Endothelial cell of umbilical vein (primary cell): ENCODE data around the gene SMURF2. TPM values are rescaled to one million over a fixed set of nuclear protein-coding genes. Genes with fewer than 3 reads are reported as not detected.

Source experiments
- BruUV-seq: library from RNA; stranded (reverse); fragments of 400-500 nt; replicated peaks from 2 replicates; lab custom pipeline; 2021; lab: Mats Ljungman, UMichigan
- CTCF ChIA-PET: fragments of 300-600, 350-600 bp; sonication (Branson Sonifier 250); formaldehyde crosslinking; loops from one replicate; lab custom pipeline; 2021; ENCODE audit warnings: antibody characterized with exemption, inconsistent platforms; lab: Charles Lee
- POLR2A ChIA-PET: fragments of 300-600, 350-600 bp; sonication (Branson Sonifier 250); formaldehyde crosslinking; loops from one replicate; lab custom pipeline; 2021; ENCODE audit warnings: antibody characterized with exemption, inconsistent platforms; lab: Charles Lee
- DNase-seq: peaks from one replicate; pipeline ENCODE4 v3.0.0-alpha.2; 2011; ENCODE audit warnings: low read depth, low spot score
- FAIRE-seq: peaks from 2 replicates; lab custom pipeline; 2011; peaks lifted over from hg19 to GRCh38; lab: Jason Lieb, UNC
- H2AFZ ChIP-seq: 2 replicates; pipeline ENCODE4 v1.6.0; 2012; ENCODE audit warnings: low read depth, low read length, control low read depth, inconsistent platforms
- H3K27ac ChIP-seq: 2 replicates; pipeline ENCODE4 v1.5.1; 2011; ENCODE audit warnings: low read depth, mild to moderate bottlenecking, control low read depth, low read length, moderate library complexity; ENCODE audit not compliant: insufficient read depth
- H3K27me3 ChIP-seq, 2 experiments: 2 replicates each; pipeline versions ENCODE4 v1.6.0 to v1.6.1; 2011; ENCODE audit warnings: low read length in 2 of 2, mixed read lengths in 1 of 2; ENCODE audit not compliant: control insufficient read depth in 2 of 2, insufficient read depth in 2 of 2
- H3K36me3 ChIP-seq, 2 experiments: 2 replicates in 1 of 2; 3 replicates in 1 of 2; pipeline ENCODE4 v1.5.1; 2011; ENCODE audit warnings: low read length in 2 of 2, mild to moderate bottlenecking in 1 of 2, moderate library complexity in 1 of 2; ENCODE audit not compliant: control insufficient read depth in 2 of 2, insufficient read depth in 2 of 2; ENCODE audit errors: extremely low read depth in 1 of 2
- H3K4me1 ChIP-seq: 3 replicates; pipeline ENCODE4 v1.5.1; 2011; ENCODE audit warnings: mild to moderate bottlenecking, low read length; ENCODE audit not compliant: control insufficient read depth, insufficient read depth; ENCODE audit errors: extremely low read depth
- H3K4me2 ChIP-seq: 2 replicates; pipeline ENCODE4 v1.6.1; 2011; ENCODE audit warnings: low read length, control low read depth, mixed read lengths; ENCODE audit not compliant: insufficient read depth
- H3K4me3 ChIP-seq, 3 experiments: fragments of 200-600 bp in 1 of 3; sonication (generic), shearing (Covaris generic) in 1 of 3; replicated peaks in 1 of 3; 2 replicates each; pipeline ENCODE4 v1.5.1; 2011 to 2016; ENCODE audit warnings: control low read depth in 3 of 3, low read length in 3 of 3, mild to moderate bottlenecking in 2 of 3, inconsistent platforms in 1 of 3, low read depth in 1 of 3, moderate library complexity in 1 of 3; ENCODE audit not compliant: insufficient read depth in 1 of 3
- H3K79me2 ChIP-seq: 2 replicates; pipeline ENCODE4 v1.6.0; 2012; ENCODE audit warnings: low read length, inconsistent platforms; ENCODE audit not compliant: control insufficient read depth, insufficient read depth
- H3K9ac ChIP-seq: replicated peaks from 2 replicates; pipeline ENCODE3; 2011; ENCODE audit warnings: low read length, control low read depth; ENCODE audit not compliant: insufficient read depth; ENCODE audit errors: extremely low read depth
- H3K9me1 ChIP-seq: replicated peaks from 3 replicates; pipeline ENCODE4 v1.6.0; 2011; ENCODE audit warnings: mild to moderate bottlenecking, low read length; ENCODE audit not compliant: control insufficient read depth, insufficient read depth; ENCODE audit errors: extremely low read depth
- H3K9me3 ChIP-seq: replicated peaks from 2 replicates; pipeline ENCODE4 v1.5.1; 2012; ENCODE audit warnings: low read length, inconsistent platforms; ENCODE audit not compliant: control insufficient read depth, insufficient read depth
- H4K20me1 ChIP-seq: replicated peaks from 2 replicates; pipeline ENCODE3; 2011; ENCODE audit warnings: mild to moderate bottlenecking, low read length; ENCODE audit not compliant: control insufficient read depth, insufficient read depth; ENCODE audit errors: extremely low read depth
- CTCF ChIP-seq, 2 donors: IDR thresholded peaks; 1 replicate in 1 of 2; 2 replicates in 1 of 2; pipeline ENCODE4 v1.5.1; 2011; ENCODE audit warnings: low read length in 2 of 2, mild to moderate bottlenecking in 2 of 2, moderate library complexity in 2 of 2, control low read depth in 1 of 2, inconsistent platforms in 1 of 2, low read depth in 1 of 2; ENCODE audit not compliant: insufficient read depth in 1 of 2; ENCODE audit errors: extremely low read depth in 1 of 2
- EZH2 ChIP-seq: IDR thresholded peaks from 2 replicates; pipeline ENCODE4 v1.6.1; 2012; ENCODE audit warnings: borderline replicate concordance, low read depth, mild to moderate bottlenecking, moderate library complexity, low read length, inconsistent platforms; ENCODE audit not compliant: severe bottlenecking
- GATA2 ChIP-seq: IDR thresholded peaks from 2 replicates; pipeline ENCODE4 v1.7.0; 2011; ENCODE audit warnings: low read depth, mild to moderate bottlenecking, moderate library complexity, mixed read lengths, low read length; ENCODE audit not compliant: insufficient read length, insufficient read depth
- JUN ChIP-seq: IDR thresholded peaks from 2 replicates; pipeline ENCODE4 v1.6.1; 2011; ENCODE audit warnings: borderline replicate concordance, low read depth; ENCODE audit not compliant: insufficient read length, insufficient read depth
- POLR2A ChIP-seq: IDR thresholded peaks from 2 replicates; pipeline ENCODE4 v1.6.1; 2012; ENCODE audit warnings: low read depth, mild to moderate bottlenecking, control low read depth, low read length
- dilution Hi-C: fragments of 300-500 bp; cut with MboI; formaldehyde crosslinking; loops from one replicate; pipeline ENCODE4 v1.15.0; 2019; ENCODE audit warnings: low sequenced_read_pairs; ENCODE audit not compliant: extremely low pct_ligation_motif_present
- intact Hi-C: fragments of 100-400 bp; cut with micrococcal nuclease; formaldehyde crosslinking; loops from one replicate; pipeline ENCODE4 v1.10.0; 2022
- polyA plus RNA-seq, 4 experiments: library from polyadenylated mRNA; depleted of rRNA in 3 of 4; stranded (reverse) in 3 of 4; unstranded in 1 of 4; fragments of >200 nt; gene quantifications; 2 replicates each; pipeline versions ENCODE4 v1.2.1 to v1.2.3, GENCODE V29; 2011 to 2012; ENCODE audit warnings: missing spikeins in 1 of 4
- total RNA-seq: library from RNA; stranded (reverse); gene quantifications from 2 replicates; pipeline ENCODE4 v1.2.3, GENCODE V29; 2021

The SMURF2 gene
- total and polyA plus RNA-seq, 2 donors (not counting 3 experiments of a cell fraction or from before 2014, with no cell fraction given): 32.9 to 105 TPM

GRCh38 chr17:64572682-64573154 is 89.4 kb downstream of the SMURF2 start:
- POLR2A ChIA-PET: no interaction called here
- H2AFZ ChIP-seq: no peak overlapping the region
- H3K79me2 ChIP-seq: peaks cover 58% of the 10 kb centered on the region
- intact Hi-C loops (loop anchor here (2.0 kb wide), 1 partner anchor 76 kb away; no protein-coding TSS in a partner anchor), dilution Hi-C loops (no loop called here)
- H3K4me3 ChIP-seq: no peak overlapping the region
- H3K36me3 ChIP-seq: peaks cover 16 to 29% of the 10 kb centered on the region in 2 experiments
- peak overlapping the region; percentile 86 for H3K27ac ChIP-seq
- CTCF ChIA-PET: interaction anchor here (1.1 to 1.6 kb wide), 3 partner anchors 10 to 163 kb away, joined by 3 to 4 read pairs (median 4); no protein-coding TSS in a partner anchor
- peaks cover 27% of the 10 kb centered on the region for H3K4me1 ChIP-seq
- H3K9ac ChIP-seq: peak overlapping the region; percentile 57
- no TSS peak for BruUV-seq
- H3K27me3 ChIP-seq: no peaks in the 10 kb centered on the region
- FAIRE-seq: peak; percentile 58
- peak; percentile 13 for TF ChIP-seq POLR2A
- peak; percentile 45 for TF ChIP-seq JUN
- TF ChIP-seq CTCF (IDR thresholded peaks at IDR 0.05; ENCODE audit: extremely low read depth in 1 of 2, insufficient read depth in 1 of 2, low read depth in 1 of 2, low read length in 2 of 2): no peak
- TF ChIP-seq GATA2: peak; percentile 29
- DNase-seq: peak; percentile 58
- peak overlapping the region; percentile 4 for H3K4me2 ChIP-seq
- no peaks in the 10 kb centered on the region for H3K9me1 ChIP-seq
- H3K9me3 ChIP-seq: no peaks in the 10 kb centered on the region
- H4K20me1 ChIP-seq: no peaks in the 10 kb centered on the region

- intact Hi-C loops (loop anchor here (2.0 kb wide), 1 partner anchor 77 kb away; no protein-coding TSS in a partner anchor), dilution Hi-C loops (no loop called here)
- CTCF ChIA-PET: interaction anchor here (1.1 to 1.6 kb wide), 3 partner anchors 9 to 164 kb away, joined by 3 to 4 read pairs (median 4); no protein-coding TSS in a partner anchor
- H3K9me1 ChIP-seq: no peaks in the 10 kb centered on the region
- H3K27me3 ChIP-seq: no peaks in the 10 kb centered on the region
- no peak overlapping the region for H3K4me3 ChIP-seq
- FAIRE-seq: no peak
- DNase-seq: no peak
- TF ChIP-seq JUN (no peak), POLR2A (peak; percentile 9), CTCF (IDR thresholded peaks at IDR 0.05; ENCODE audit: extremely low read depth in 1 of 2, insufficient read depth in 1 of 2, low read depth in 1 of 2, low read length in 2 of 2) (no peak), EZH2 (no peak)
- peaks cover 13 to 29% of the 10 kb centered on the region in 2 experiments for H3K36me3 ChIP-seq
- POLR2A ChIA-PET: no interaction called here
- no peaks in the 10 kb centered on the region for H3K9me3 ChIP-seq
- no peak overlapping the region for H2AFZ ChIP-seq
- H3K27ac ChIP-seq: no peak overlapping the region
- peaks cover 65% of the 10 kb centered on the region for H3K79me2 ChIP-seq
- no peak overlapping the region for H3K4me2 ChIP-seq
- peaks cover 27% of the 10 kb centered on the region for H3K4me1 ChIP-seq
- H4K20me1 ChIP-seq: no peaks in the 10 kb centered on the region
- no TSS peak for BruUV-seq
- no peak overlapping the region for H3K9ac ChIP-seq
Measured at GRCh38 chr17:64571746-64572145, 90.4 kb downstream of the SMURF2 start.
